K562 (cell line): Measurements from ENCODE around the gene PGGHG. TPM values are rescaled to one million over a fixed set of nuclear protein-coding genes. Genes with fewer than 3 reads are reported as not detected.
"Not testable (repeated sequence)": the region's sequence is repeated elsewhere in the genome, so short reads cannot be mapped to it uniquely, and the experiment has no call there.

ENCODE experiments used
- ATAC-seq: fragments of 200-7000 bp; cut with Tn5 transposase; 3 replicates; pipeline ENCODE4 v1.9.1; 2020; ENCODE audit warnings: moderate library complexity
- BruUV-seq: library from RNA; stranded (reverse); fragments of 400-500 nt; replicated peaks from 2 replicates; lab custom pipeline; 2021; lab: Mats Ljungman, UMichigan
- CTCF ChIA-PET: fragments of 300-600 bp; formaldehyde crosslinking; extraction: SDS; loops from one replicate; lab custom pipeline; 2021; ENCODE audit warnings: low intra/inter-chr PET ratio; lab: Yijun Ruan, JAX
- POLR2A ChIA-PET: fragments of 300-600, 350-650 bp; sonication (Branson Sonifier 250); formaldehyde crosslinking; extraction: SDS; loops from one replicate; lab custom pipeline; 2021; ENCODE audit warnings: antibody characterized with exemption, inconsistent platforms; lab: Yijun Ruan, JAX
- DNase-seq, 4 experiments: peaks; one replicate each; pipeline versions ENCODE4 v3.0.0 to v3.0.0-alpha.2; 2011 to 2018; ENCODE audit warnings: low spot score in 3 of 4, mixed read lengths in 3 of 4; ENCODE audit errors: extremely low read depth in 1 of 4
- FAIRE-seq: peaks from 2 replicates; lab custom pipeline; 2011; peaks lifted over from hg19 to GRCh38; lab: Jason Lieb, UNC
- H2AFZ ChIP-seq: 2 replicates; pipeline ENCODE4 v1.6.0; 2011; ENCODE audit warnings: low read depth, low read length, control low read depth, inconsistent platforms
- H3K27ac ChIP-seq: fragments of 200-600 bp; 3 replicates; pipeline ENCODE4 v1.8.0; 2011; ENCODE audit warnings: low read depth, mild to moderate bottlenecking, control low read depth, inconsistent platforms, low read length, moderate library complexity, mixed read lengths; ENCODE audit errors: extremely low read depth
- H3K27me3 ChIP-seq, 2 experiments: fragments of 300-600 bp in 1 of 2; 2 replicates in 1 of 2; 3 replicates in 1 of 2; pipeline versions ENCODE4 v1.6.0 to v1.8.0; 2011; ENCODE audit warnings: inconsistent platforms in 2 of 2, low read length in 2 of 2, mild to moderate bottlenecking in 1 of 2, mixed read lengths in 1 of 2, moderate library complexity in 1 of 2; ENCODE audit not compliant: control insufficient read depth in 2 of 2, insufficient read depth in 2 of 2
- H3K36me3 ChIP-seq: fragments of 300-600 bp; 3 replicates; pipeline ENCODE4 v1.8.0; 2011; ENCODE audit warnings: mild to moderate bottlenecking, low read length, inconsistent platforms; ENCODE audit not compliant: control insufficient read depth, insufficient read depth
- H3K4me1 ChIP-seq, 2 experiments: fragments of 200-600 bp in 1 of 2; replicated peaks in 1 of 2; 2 replicates in 1 of 2; 3 replicates in 1 of 2; pipeline versions ENCODE4 v1.5.1 to v1.8.0; 2011; ENCODE audit warnings: inconsistent platforms in 2 of 2, low read length in 2 of 2, mild to moderate bottlenecking in 1 of 2, mixed read lengths in 1 of 2, moderate library complexity in 1 of 2; ENCODE audit not compliant: control insufficient read depth in 2 of 2, insufficient read depth in 2 of 2
- H3K4me2 ChIP-seq: 2 replicates; pipeline ENCODE4 v1.6.1; 2011; ENCODE audit warnings: low read length, control low read depth, inconsistent platforms, mixed read lengths; ENCODE audit not compliant: insufficient read depth
- H3K4me3 ChIP-seq: fragments of 200-600 bp; sonication (generic), shearing (Covaris generic); 2 replicates; pipeline ENCODE4 v1.5.1; 2016; ENCODE audit warnings: control low read depth, inconsistent platforms
- H3K79me2 ChIP-seq: fragments of 200-600 bp; 3 replicates; pipeline ENCODE4 v1.8.0; 2011; ENCODE audit warnings: low read length, inconsistent platforms; ENCODE audit not compliant: control insufficient read depth, insufficient read depth
- H3K9ac ChIP-seq, 2 experiments: 2 replicates each; pipeline versions ENCODE4 v1.6.0 to v1.6.1; 2011; ENCODE audit warnings: low read depth in 2 of 2, low read length in 2 of 2, control low read depth in 1 of 2, inconsistent platforms in 1 of 2, mild to moderate bottlenecking in 1 of 2, mixed read lengths in 1 of 2; ENCODE audit not compliant: insufficient read depth in 1 of 2
- H3K9me1 ChIP-seq: one replicate; pipeline ENCODE4 v1.6.0; 2011; ENCODE audit warnings: inconsistent platforms, mild to moderate bottlenecking, low read length, moderate library complexity; ENCODE audit not compliant: control insufficient read depth, insufficient read depth
- H3K9me3 ChIP-seq: replicated peaks from 2 replicates; pipeline ENCODE4 v1.5.1; 2011; ENCODE audit warnings: low read depth, low read length, inconsistent platforms; ENCODE audit not compliant: control insufficient read depth, insufficient read depth
- H4K20me1 ChIP-seq: replicated peaks from 2 replicates; pipeline ENCODE4 v1.6.1; 2011; ENCODE audit warnings: low read length, inconsistent platforms, mixed read lengths; ENCODE audit not compliant: control insufficient read depth, insufficient read depth
- CTCF ChIP-seq, 3 experiments: IDR thresholded peaks in 2 of 3; conservative IDR thresholded peaks in 1 of 3; 2 replicates each; pipeline ENCODE4 v1.5.1; 2011 to 2012; ENCODE audit warnings: low read length in 3 of 3, mild to moderate bottlenecking in 3 of 3, control low read depth in 2 of 3, improper control_type of control experiment in 1 of 3, inconsistent platforms in 1 of 3, low read depth in 1 of 3, mixed read lengths in 1 of 3, moderate library complexity in 1 of 3; ENCODE audit not compliant: insufficient read depth in 2 of 3
- ETV6 ChIP-seq, 3 experiments: fragments of 150-350 bp in 1 of 3; sonication (generic) in 1 of 3; formaldehyde crosslinking in 1 of 3; IDR thresholded peaks; 2 replicates each; pipeline versions ENCODE4 v1.6.1 to v1.8.0; 2014 to 2022; ENCODE audit warnings: borderline replicate concordance in 2 of 3, low read depth in 2 of 3, antibody characterized with exemption in 1 of 3, low read length in 1 of 3, mild to moderate bottlenecking in 1 of 3, missing genetic modification reagents in 1 of 3
- MEIS2 ChIP-seq: fragments of 450-650 bp; IDR thresholded peaks from 2 replicates; pipeline ENCODE4 v1.6.1; 2014; ENCODE audit warnings: mild to moderate bottlenecking; ENCODE audit not compliant: partially characterized antibody
- PHF8 ChIP-seq: fragments of 200-600 bp; sonication (generic); IDR thresholded peaks from 2 replicates; pipeline ENCODE4 v1.6.1; 2012; ENCODE audit warnings: mixed run types, mild to moderate bottlenecking, inconsistent platforms, low read length, moderate library complexity, borderline replicate concordance
- POLR2A ChIP-seq: fragments of 450-650 bp; conservative IDR thresholded peaks from 2 replicates; pipeline ENCODE4 v1.6.1; 2016
- RBFOX2 ChIP-seq: fragments of 200-400 bp; formaldehyde crosslinking; IDR thresholded peaks from 2 replicates; pipeline ENCODE4 v1.6.1; 2017; ENCODE audit warnings: low read depth, mild to moderate bottlenecking, low read length, moderate library complexity
- ZBTB11 ChIP-seq, 3 experiments: fragments of 200-800 bp in 1 of 3; fragments of 250-450 bp in 1 of 3; fragments of 450-650 bp in 1 of 3; sonication (Bioruptor Pico) in 1 of 3; sonication (Bioruptor generic) in 1 of 3; formaldehyde crosslinking in 1 of 3; IDR thresholded peaks; 2 replicates each; pipeline versions ENCODE4 v1.6.1 to v1.8.0; 2016 to 2022; ENCODE audit warnings: mild to moderate bottlenecking in 2 of 3, missing genetic modification characterization in 2 of 3, missing compliant biosample characterization in 1 of 3, moderate library complexity in 1 of 3
- WGBS: fragments of 100-300 bp; shearing (Covaris generic); methylation state at CpG from one replicate; pipeline ENCODE4 v1.1.6; 2016; ENCODE audit warnings: low coverage, mixed read lengths; ENCODE audit not compliant: insufficient coverage; ENCODE audit errors: missing lambda C conversion rate; 5-methylcytosine and 5-hydroxymethylcytosine counted together
- in situ Hi-C: fragments of 300-500 bp; cut with MboI; formaldehyde crosslinking; loops from 4 replicates; pipeline ENCODE4 v1.15.0; 2018; ENCODE audit warnings: inconsistent platforms, mixed read lengths
- intact Hi-C: fragments of 100-400 bp; cut with micrococcal nuclease; formaldehyde crosslinking; loops from 2 replicates; pipeline ENCODE4 v1.14.2; 2022
- polyA plus RNA-seq, 8 experiments: library from polyadenylated mRNA; depleted of rRNA in 4 of 8; stranded (reverse) in 5 of 8; unstranded in 3 of 8; fragments of >200 nt; fragmentation: Nextera tagmentation in 2 of 8; fragmentation: Illumina TruSeq in 1 of 8; extraction: Ambion mirVana in 2 of 8; extraction: Trizol in 1 of 8; gene quantifications; 2 replicates each; pipeline versions ENCODE4 v1.2.1 to v1.2.3, GENCODE V29; 2011 to 2014; ENCODE audit warnings: inconsistent platforms in 1 of 8, missing spikeins in 1 of 8
- total RNA-seq, 7 experiments: library from RNA; depleted of rRNA in 6 of 7; stranded (reverse); fragments of >200 nt in 6 of 7; fragmentation: Illumina TruSeq in 2 of 7; extraction: Trizol in 2 of 7; gene quantifications; 2 replicates each; pipeline versions ENCODE4 v1.2.1 to v1.2.3, GENCODE V29; 2011 to 2021; ENCODE audit warnings: low replicate concordance in 1 of 7

The PGGHG gene
- total and polyA plus RNA-seq, 9 of the 15 experiments (the other 6 are each of a cell fraction or from before 2014, with no cell fraction given) = 0.38 to 85.1 (median 18.1) TPM

GRCh38 chr11:307766-308708 is 19.1 kb downstream of the PGGHG start, which contains the start of gene IFITM2:
IFITM2 (plus strand) TSS chr11:307816; CDS start chr11:308193, 377 bp downstream.
- H3K9me1 ChIP-seq; H3K9me3 ChIP-seq; H3K27me3 ChIP-seq; in situ Hi-C loops; intact Hi-C loops; H3K36me3 ChIP-seq; H4K20me1 ChIP-seq; TF ChIP-seq ETV6 (CRISPR knock-in tag; IDR thresholded peaks at IDR 0.05; ENCODE audit: borderline replicate concordance): not testable (repeated sequence)
- FAIRE-seq = peak; percentile 23
- H3K27ac ChIP-seq = peak within 1 kb of the TSS; percentile 65; the same call in 2 of the 3 replicates
- BruUV-seq = TSS peak; percentile 95
- peak within 1 kb of the TSS; percentile 45 for H3K4me3 ChIP-seq
- peak; percentile 25 for ATAC-seq
- H3K4me1 ChIP-seq = peaks cover 32 to 47% of the 10 kb centered on the region in 2 experiments
- WGBS = 16% methylated on average over 13 of the region's 28 CpGs
- ChIA-PET POLR2A (interaction anchor here (0.7 kb wide), 2 partner anchors 9 to 14 kb away, joined by 4 to 7 read pairs; no protein-coding TSS in a partner anchor), CTCF (interaction anchor here (0.7 kb wide), 1 partner anchor 54 kb away, joined by 3 read pairs; no protein-coding TSS in a partner anchor)
- H2AFZ ChIP-seq = peak within 1 kb of the TSS; percentile 79
- peak within 1 kb of the TSS; percentile 65 to 90 for H3K9ac ChIP-seq
- peak within 1 kb of the TSS; percentile 78 for H3K4me2 ChIP-seq
- peaks cover 36% of the 10 kb centered on the region for H3K79me2 ChIP-seq
- DNase-seq = peak in 1 of 4 experiments; percentile 66
- TF ChIP-seq ETV6 (IDR thresholded peaks at IDR 0.05; ENCODE audit: borderline replicate concordance in 1 of 2, low read depth in 2 of 2, low read length in 1 of 2) (peak in 1 of 2 experiments; percentile 69; a peak in 1 of 4 replicates), PHF8 (peak; percentile 21; the same call in 1 of the 2 replicates), CTCF (IDR thresholded peaks at IDR 0.05 in 2 of 3, conservative IDR thresholded peaks at IDR 0.05 in 1 of 3; ENCODE audit: insufficient read depth in 2 of 3, low read depth in 1 of 3, low read length in 3 of 3) (peak in 1 of 3 experiments; percentile 20; a peak in 1 of 6 replicates), RBFOX2 (peak; percentile 37; the same call in 1 of the 2 replicates), MEIS2 (peak; percentile 24), ZBTB11 (CRISPR knock-in tag; IDR thresholded peaks at IDR 0.05) (0 out of 6 replicates have a peak, but pooled peaks of 1 of the 3 experiments have one; percentile 49), POLR2A (peak; percentile 48; the same call in 1 of the 2 replicates)
